ENCODE results near the gene TRIM6.
A peak's percentile ranks its signal among the peaks of the same experiment; 100 is the strongest.
"Not testable (repeated sequence)": the region's sequence is repeated elsewhere in the genome, so short reads cannot be mapped to it uniquely, and the experiment has no call there.

Gene TRIM6, protein sequence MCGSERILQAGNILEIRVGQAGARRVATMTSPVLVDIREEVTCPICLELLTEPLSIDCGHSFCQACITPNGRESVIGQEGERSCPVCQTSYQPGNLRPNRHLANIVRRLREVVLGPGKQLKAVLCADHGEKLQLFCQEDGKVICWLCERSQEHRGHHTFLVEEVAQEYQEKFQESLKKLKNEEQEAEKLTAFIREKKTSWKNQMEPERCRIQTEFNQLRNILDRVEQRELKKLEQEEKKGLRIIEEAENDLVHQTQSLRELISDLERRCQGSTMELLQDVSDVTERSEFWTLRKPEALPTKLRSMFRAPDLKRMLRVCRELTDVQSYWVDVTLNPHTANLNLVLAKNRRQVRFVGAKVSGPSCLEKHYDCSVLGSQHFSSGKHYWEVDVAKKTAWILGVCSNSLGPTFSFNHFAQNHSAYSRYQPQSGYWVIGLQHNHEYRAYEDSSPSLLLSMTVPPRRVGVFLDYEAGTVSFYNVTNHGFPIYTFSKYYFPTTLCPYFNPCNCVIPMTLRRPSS

DNA sequence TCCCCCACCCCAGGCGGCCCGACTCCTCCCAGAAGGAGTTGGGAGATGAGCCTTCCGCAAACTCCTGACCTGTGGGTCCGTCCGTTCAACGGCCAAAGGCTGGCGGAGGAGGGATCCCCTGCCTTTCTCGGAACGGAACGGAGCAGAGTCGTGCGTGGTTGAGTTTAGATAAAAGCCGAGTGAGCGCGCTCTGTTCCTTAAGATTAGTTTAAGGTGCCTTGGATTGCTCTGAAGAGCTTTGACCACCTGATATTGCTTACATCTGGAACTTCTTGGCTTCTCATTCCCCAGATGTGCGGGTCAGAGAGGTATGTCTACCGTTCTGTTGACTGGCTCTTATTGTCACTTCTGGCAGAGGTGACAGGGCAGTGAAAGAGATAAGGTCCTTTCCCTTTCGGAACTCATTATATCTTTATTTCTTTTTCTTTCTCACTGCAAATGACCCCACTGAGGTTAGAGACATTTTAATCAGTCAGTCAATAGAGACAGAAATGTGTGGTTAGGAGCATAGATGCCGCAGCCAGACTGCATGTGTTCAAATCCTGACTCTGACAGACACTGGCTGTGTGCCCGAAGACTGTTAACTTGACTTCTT, at the start of gene TRIM6:
TSS of gene TRIM6 (plus strand) at position 31 of the 595 bp plus-strand sequence. CDS start at position 292, 261 bp downstream.
- DNase-seq (ENCODE audit: low spot score): peak; percentile 10

DNA sequence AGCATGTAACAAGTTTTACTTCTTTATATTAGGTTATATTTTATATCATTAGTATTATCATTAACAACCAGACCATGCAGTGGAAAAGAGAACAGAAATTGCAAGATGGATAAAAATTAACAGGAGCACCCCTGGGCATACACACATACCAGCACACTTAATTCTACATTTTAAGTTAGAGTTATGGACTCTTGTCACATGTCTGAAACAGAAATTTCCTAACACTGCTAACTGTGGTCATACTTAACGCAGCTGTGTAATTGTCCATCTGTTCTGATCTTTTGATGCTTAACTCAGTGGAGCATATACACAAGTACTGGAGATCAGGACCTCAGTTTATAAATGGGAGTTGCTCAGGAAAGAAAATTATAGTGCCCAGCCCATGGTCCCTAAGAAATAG, 48.5 kb upstream of the TRIM6 start:
- DNase-seq (ENCODE audit: low spot score): no peak

DNA sequence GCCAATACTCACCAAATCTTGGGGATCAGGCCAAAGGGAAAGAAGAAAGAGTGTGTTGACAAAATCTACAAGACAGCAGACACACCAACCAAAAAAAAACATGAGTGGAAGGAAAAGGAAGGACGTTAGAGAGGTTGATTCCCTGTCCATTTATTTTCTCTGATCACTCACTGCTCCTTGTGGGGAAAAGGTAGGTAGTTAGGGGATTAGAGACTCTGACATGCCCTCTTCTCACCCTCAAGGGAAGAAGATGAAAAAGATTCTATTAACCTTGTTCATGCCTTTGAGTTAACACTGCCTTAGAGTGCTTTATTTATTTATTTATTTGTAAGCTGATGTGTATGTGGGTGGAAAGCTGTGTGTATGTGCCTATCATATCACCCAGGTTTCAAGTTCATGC, 48.0 kb upstream of the TRIM6 start, which contains the start of gene OR52H1:
TSS of gene OR52H1 (minus strand) at position 101 of the 400 bp plus-strand sequence. CDS start 3,035 bp downstream, outside the sequence.
- no peak for DNase-seq (ENCODE audit: low spot score)

DNA sequence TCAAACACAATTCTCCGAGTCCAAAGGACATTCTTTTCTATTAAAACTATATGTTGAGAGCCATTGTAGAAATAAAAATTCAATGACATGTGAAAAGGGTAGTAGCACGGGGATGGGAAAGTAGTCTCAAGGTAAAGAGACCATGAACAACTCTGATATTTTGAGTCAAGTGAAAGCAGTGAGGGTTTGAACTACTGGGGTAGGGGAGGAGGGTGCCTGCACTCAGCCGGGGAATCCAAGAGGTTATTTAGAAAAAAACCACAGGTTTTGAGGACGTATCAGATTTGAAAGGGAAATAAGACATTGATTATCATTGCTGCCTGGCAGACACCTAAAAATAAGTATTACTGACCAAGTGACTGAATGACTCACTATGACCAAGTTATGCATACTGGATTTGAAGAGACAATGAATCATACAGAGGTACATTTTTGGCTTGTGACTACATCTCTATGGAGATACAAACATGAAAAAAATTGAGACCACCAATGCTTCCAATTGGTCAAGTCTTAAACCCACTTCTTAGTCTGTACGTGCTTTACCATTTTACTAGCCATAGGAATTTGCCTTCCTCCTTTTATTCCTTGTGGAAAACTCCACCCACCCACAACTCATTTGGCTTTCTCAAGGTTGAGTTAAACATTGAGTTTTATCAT, 45.9 kb upstream of the TRIM6 start:
- peak; percentile 74 for DNase-seq (ENCODE audit: low spot score)

DNA sequence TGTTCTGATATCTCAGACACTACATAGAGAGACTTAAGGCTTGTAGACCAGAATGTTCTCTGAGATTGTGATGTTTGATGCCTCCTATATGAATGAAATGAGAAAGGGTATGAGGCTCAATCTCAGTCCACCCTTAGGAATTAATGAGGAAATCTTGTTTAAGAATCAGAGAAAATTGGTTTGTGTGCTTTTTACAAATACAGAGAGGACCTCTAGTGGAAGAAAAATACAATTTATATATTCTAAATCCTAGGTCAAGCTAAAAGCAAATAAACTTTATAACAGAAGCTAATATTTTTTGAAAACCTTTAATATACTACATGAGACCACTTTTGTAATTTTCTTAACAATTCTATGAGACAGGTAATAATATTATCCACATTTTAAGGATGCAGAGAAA, 43.1 kb upstream of the TRIM6 start:
- DNase-seq (ENCODE audit: low spot score): peak; percentile 17

DNA sequence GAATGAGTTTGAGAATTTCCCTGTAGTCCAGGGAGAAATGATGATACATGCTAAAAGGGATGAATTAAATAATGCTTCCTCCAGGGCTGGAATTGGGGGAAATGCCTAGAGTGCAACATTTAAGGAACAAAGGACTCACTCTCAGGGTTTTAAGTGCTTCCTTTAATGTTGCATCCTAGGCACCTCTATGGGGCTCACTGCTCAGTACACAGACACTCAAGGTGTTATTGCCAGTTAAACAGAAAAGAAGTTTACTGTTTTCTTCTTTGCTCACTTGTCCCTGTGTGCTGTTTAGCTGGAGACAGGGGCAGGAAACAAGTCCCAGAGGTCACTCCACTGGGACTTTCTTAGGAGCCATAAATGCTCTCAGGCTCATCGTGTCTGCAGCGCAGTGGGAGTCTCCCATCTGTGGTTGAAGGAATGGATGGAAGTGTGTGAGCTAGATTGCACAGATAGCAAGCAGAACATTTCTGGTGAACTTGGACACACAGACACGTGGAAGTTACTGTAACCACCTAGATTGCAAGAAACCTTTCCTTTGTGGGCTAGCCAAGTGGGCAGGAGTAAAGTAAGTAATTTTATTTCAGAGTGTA, 39.7 kb upstream of the TRIM6 start:
- no peak for DNase-seq (ENCODE audit: low spot score)

DNA sequence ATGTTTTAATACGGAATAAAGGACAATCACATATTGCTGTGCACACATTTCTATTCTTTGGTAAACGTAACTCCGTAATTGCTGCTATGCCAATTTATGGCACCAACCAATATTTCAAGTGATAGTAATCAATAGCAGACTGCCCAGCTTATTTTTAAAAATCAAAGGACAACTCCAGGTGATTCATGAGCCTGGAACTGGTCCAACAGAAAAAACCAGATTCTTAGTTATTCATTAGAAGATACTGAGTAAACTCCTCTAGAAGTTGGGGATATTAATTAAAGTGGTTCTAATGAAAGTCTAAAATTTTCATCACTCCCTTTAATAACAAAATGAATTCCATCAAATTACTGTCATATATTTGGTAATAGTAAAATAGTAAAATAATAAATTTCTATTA, 38.7 kb upstream of the TRIM6 start:
- no peak for DNase-seq (ENCODE audit: low spot score)

DNA sequence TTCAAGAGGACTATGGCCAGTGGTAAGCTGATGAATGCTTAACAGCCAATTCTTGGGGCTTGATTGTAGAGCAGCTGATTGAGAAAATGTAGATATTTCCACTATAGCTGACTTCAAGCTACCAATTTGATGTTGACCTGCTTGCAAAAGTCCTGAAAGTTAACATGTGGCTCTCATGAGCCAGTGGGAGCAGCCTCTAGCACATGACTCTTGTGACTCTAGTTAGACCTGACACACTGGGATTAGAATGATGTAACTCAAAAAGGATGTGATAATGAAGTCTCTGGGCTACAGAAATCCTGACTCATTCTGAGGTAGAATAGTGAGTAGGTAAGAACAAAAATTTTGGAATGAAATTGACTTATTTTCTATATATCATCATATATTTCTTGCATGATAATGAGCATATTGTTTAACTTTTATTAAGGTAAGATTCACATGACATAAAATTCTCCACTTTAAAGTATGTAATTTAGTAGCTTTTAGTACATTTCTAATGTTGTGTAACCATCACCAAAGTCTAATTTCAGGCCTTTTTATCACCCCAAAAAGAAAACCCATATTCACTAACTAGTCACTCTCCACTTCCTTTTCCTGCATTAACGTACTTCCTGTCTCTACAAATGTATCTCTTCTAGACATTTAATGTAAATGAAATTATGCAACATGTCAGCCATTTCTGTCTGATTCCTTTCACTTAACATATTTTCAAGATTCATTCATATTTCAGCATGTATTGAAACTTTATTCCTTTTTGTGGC, 32.0 kb upstream of the TRIM6 start:
- DNase-seq (ENCODE audit: low spot score): peak; percentile 29

DNA sequence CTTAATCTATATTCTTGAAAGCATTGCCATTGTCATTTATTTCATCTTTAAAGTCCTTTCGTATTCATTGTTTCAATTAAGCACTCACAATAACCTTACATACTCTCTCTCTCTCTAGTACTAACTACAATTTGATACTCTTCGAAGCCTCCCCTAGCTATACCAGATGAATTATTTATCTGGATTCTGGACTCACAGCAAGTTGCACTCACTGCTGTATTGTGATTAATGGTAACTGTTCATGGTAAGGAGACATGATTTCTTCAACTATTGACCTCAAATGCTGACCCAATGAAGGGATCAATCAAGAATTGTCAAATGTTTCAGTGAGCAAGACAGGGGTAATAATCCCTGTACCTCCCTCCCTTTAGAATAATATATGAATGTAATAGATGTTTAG, 21.8 kb upstream of the TRIM6 start:
- no peak for DNase-seq (ENCODE audit: low spot score)

DNA sequence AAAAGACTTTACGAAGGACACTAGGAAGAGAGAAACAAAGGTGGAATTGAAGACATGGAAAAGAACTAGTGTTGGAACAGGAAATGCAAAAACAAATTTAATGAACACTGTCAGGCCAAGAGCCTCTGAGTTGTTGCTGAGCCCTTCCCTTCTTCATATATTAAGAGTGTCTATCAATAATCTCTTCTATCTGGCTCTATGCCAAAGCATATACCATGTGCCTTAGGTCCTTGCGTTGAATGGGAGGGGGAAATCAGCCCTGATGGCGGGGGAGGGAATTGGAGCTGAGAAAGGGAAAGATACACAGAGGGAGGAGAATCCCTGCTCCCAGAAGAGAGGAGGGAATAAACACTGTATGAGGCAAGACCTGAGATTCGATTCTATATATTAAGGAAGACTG, 21.3 kb upstream of the TRIM6 start:
- DNase-seq (ENCODE audit: low spot score): no peak

DNA sequence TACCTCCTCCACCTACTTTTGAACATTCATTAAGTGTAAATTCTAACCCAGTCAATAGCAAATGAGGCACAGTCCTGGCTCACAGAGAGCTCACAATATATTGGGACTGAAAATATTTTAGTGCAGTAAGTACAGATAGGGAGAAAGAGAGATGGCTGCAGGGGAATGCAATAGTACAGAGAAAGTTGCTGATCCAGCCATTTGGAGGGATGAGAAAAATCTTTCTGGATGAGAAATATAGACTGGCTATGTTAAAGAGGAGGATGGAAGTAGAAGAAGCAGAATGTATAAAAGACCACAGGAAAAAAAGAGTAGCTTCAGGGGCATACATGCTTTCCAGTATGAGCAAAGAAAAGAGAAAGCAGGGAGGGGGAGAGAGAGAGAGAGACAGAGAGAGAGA, 19.3 kb upstream of the TRIM6 start:
- DNase-seq (ENCODE audit: low spot score): no peak

DNA sequence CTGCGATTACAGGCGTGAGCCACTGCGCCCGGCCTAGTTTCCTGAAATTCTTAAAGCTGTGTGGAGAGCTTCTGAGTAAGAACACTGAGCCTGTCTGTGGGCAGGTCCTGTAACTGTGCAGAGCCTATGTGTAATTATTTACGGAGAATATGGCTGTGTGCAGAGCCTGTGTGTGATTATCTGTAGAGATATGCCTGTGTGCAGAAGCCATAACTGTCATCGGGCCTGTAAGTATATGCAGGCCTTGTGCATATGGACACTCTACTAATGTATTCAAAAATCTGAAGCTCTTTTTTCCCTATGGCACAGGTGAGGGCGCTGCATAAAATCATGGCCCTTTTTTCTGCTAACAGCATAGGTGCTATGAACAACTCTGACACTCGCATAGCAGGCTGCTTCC, 15.9 kb upstream of the TRIM6 start, which contains the start of gene OR52B6:
TSS of gene OR52B6 (plus strand) at position 301 of the 400 bp plus-strand sequence. CDS start at position 301, 0 bp downstream.
- DNase-seq (ENCODE audit: low spot score): no peak

DNA sequence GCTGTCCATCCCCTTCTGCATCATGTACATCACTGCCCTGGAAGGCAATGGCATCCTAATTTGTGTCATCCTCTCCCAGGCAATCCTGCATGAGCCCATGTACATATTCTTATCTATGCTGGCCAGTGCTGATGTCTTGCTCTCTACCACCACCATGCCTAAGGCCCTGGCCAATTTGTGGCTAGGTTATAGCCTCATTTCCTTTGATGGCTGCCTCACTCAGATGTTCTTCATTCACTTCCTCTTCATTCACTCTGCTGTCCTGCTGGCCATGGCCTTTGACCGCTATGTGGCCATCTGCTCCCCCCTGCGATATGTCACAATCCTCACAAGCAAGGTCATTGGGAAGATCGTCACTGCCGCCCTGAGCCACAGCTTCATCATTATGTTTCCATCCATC, 15.4 kb upstream of the TRIM6 start:
- DNase-seq (ENCODE audit: low spot score): no peak

DNA sequence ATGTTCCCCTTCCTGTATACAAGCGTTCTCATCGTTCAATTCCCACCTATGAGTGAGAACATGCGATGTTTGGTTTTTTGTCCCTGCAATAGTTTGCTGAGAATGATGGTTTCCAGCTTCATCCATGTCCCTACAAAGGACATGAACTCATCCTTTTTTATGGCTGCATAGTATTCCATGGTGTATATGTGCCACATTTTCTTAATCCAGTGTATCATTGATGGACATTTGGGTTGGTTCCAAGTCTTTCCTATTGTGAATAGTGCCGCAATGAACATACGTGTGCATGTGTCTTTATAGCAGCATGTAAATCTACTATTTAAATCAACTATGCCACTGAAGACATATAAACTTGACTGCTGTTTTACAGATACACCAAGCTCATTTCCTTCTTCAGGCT, 12.0 kb upstream of the TRIM6 start:
- not testable (repeated sequence) for DNase-seq (ENCODE audit: low spot score)

DNA sequence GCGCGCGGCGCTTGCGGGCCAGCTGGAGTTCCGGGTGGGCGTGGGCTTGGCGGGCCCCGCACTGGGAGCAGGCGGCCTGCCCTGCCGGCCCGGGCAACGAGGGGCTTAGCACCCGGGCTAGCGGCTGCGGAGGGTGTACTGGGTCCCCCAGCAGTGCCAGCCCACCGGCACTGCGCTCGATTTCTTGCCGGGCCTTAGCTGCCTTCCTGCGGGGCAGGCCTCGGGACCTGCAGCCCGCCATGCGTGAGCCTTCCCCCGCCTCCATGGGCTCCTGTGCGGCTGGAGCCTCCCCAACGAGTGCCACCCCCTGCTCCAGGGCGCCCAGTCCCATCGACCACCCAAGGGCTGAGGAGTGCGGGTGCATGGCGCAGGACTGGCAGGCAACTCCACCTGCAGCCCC, 6.5 kb upstream of the TRIM6 start:
- not testable (repeated sequence) for DNase-seq (ENCODE audit: low spot score)

DNA sequence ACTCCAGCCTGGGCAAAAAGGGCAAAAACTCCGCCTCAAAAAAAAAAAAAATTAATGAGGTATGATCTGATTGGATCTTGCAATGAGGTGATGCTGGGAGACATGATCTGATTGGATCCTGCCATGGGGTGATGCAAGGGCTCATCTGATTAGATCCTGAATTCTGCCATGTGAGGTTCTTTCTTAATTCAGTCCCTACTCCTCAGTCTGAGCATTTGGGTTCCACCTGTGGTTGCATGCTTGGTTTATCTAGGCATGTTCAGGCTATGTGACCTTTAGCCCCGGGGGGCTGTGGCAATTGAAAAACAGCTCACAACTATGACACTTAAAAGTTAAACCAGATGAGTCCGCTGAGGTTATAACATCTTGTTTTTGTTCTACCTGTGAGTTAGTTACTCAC, 4.8 kb upstream of the TRIM6 start:
- DNase-seq (ENCODE audit: low spot score): no peak

DNA sequence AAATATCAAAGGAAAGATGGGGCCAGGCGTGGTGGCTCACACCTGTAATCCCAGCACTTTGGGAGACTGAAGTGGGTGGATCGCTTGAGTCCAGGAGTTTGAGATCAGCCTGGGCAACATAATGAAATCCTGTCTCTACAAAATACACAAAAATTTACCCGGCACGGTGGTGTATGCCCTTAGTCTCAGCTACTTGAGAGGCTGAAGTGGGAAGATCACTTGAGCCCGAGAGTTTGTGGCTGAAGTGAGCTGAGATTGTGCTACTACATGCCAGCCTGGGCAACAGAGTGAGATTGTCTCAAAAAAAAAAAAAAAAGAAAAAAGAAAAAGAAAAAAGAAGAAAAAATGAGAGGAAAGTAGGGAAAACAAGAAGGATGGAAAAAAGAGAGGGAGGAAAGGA, 3.8 kb upstream of the TRIM6 start:
- DNase-seq (ENCODE audit: low spot score): no peak

DNA sequence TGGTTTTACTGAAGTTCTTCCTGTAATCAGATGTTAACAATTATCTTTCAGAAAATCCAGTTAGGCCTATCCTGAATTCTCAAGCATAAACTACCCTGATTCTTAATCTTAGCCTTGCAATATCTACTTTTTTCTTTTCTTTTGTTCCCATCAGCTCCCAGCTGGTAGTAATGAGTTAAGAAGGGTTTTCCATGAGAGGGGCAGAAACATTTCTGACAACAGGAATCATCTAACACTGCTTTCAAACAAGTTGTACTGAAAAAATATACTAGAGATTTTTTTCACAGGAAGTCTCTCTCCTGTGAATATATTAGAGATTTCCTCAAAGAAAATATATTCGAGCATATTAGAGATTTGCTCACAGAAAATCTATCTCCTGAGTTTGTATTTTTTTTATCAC, 3.3 kb upstream of the TRIM6 start:
- DNase-seq (ENCODE audit: low spot score): no peak

DNA sequence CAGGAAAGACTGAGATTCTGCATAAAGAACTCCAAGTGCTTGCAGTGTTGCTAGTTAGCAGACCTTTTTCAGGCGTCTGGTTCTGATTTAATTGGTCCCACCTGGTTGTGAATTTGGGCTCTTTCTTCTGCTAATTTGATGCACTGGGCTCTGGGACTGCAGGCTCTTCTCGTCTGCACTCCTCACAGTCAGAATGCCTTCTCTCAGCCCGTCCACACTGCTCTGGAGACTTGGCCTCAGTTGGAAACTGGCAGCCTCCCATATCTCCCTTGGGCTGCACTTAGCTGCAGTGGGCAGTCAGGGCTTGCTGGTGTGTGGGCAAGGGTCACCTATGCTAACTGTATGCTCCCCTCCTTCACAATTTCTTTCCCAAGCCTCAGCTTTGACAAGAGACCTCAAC, 1.5 kb downstream of the TRIM6 start:
- no peak for DNase-seq (ENCODE audit: low spot score)

DNA sequence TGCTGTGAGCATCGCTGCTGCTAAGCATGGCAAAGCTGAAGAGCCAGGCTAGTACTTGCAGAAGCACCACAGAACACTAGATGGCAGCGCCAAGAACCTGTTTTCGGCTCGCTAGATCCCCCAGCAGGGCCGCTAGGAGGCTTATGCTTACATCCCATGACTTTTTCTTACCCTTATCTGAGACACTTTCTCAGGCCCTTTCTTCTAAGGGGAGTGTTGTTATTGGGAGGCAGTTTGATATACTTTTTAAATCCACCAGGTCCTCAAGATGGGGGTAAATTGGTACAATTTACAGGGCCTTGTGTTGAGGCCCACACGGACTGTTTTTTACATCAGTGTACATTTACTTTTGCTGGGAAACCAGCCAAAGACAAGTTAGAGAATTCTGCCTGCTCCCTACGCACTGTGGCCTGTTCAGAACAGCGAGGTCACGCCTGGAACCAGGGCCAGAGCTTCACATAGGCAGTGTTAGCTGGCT, 4.0 kb downstream of the TRIM6 start:
- peak; percentile 51 for DNase-seq (ENCODE audit: low spot score)

DNA sequence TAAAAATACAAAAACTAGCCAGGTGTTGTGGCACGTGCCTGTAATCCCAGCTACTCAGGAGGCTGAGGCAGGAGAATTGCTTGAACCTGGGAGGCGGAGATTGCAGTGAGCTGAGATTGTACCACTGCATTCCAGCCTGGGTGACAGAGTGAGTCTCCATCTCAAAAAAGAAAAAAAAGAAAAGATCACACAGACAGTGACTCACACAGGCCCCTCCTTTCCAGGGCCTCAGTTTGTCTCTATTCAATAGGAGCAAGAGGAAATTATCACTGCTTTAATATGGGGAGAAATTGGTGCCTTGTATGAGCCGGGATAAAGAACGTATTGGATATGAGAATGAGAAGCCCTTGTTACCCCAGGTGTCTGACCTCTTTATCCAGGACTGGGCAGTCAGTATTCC, 6.4 kb downstream of the TRIM6 start:
- DNase-seq (ENCODE audit: low spot score): not testable (repeated sequence)
